Measurements from ENCODE around the gene RNF183.

DNA sequence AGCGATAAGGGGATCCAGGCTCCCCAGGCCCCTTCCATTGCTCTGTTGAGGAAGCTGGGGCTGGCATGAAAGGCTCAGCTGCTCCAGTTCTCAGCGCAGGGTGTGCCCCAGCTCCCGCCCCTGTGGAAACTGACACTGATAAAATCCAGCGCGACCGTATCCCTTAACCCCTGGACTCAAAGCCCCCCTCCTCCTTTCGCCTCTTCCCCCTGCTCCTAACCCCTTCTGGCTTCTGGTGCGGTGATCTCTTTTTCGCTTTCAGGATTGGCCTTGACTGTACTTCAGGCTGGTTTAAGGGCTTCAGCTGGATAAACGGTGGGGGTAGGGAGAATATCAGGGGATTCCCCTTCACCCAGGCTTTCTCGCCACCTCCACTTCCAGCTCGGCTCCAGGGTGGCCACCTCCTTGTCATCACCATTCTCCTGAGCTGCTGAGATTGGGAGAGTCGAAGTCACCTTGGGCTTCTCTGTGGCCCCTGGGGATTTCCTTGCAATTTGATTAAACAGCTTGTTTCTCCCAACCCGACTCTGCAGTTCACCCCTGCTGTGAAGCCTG, 47.0 kb upstream of the RNF183 start:
- TF ChIP-seq POLR2A (IDR thresholded peaks at IDR 0.05): no peak
- TF ChIP-seq, protein P1, sequence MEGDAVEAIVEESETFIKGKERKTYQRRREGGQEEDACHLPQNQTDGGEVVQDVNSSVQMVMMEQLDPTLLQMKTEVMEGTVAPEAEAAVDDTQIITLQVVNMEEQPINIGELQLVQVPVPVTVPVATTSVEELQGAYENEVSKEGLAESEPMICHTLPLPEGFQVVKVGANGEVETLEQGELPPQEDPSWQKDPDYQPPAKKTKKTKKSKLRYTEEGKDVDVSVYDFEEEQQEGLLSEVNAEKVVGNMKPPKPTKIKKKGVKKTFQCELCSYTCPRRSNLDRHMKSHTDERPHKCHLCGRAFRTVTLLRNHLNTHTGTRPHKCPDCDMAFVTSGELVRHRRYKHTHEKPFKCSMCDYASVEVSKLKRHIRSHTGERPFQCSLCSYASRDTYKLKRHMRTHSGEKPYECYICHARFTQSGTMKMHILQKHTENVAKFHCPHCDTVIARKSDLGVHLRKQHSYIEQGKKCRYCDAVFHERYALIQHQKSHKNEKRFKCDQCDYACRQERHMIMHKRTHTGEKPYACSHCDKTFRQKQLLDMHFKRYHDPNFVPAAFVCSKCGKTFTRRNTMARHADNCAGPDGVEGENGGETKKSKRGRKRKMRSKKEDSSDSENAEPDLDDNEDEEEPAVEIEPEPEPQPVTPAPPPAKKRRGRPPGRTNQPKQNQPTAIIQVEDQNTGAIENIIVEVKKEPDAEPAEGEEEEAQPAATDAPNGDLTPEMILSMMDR (IDR thresholded peaks at IDR 0.05): no peak
